Activated naive CD8-positive, alpha-beta T cell treated with anti-CD3 and anti-CD28 coated beads, Interleukin-2, amount 10 ng/mL, durations not matched to agents 7 days and 5 days (primary cell): ENCODE results near the gene NANOG. TPM values are rescaled to one million over a fixed set of nuclear protein-coding genes. Genes with fewer than 3 reads are reported as not detected.
"Not testable (repeated sequence)": the region's sequence is repeated elsewhere in the genome, so short reads cannot be mapped to it uniquely, and the experiment has no call there.

Experiments
- ATAC-seq: fragments of 150-1000 bp; cut with Tn5 transposase; one replicate; pipeline ENCODE4 v1.10.0; 2021; ENCODE audit warnings: low read depth, moderate library complexity
- POLR2A ChIA-PET: fragments of 350-600 bp; sonication (Branson Sonifier 250); formaldehyde crosslinking; loops from one replicate; lab custom pipeline; 2021; ENCODE audit warnings: antibody characterized with exemption; lab: Charles Lee
- DNase-seq: peaks from one replicate; pipeline ENCODE4 v3.0.0; 2021
- H3K27ac Mint-ChIP-seq: one replicate; pipeline ENCODE4 v1.8.0; 2022; ENCODE audit warnings: mild to moderate bottlenecking, mixed read lengths
- H3K27me3 Mint-ChIP-seq: one replicate; pipeline ENCODE4 v1.8.0; 2022; ENCODE audit warnings: mild to moderate bottlenecking, moderate library complexity, mixed read lengths
- H3K36me3 Mint-ChIP-seq: one replicate; pipeline ENCODE4 v1.8.0; 2021; ENCODE audit warnings: mild to moderate bottlenecking, mixed read lengths
- H3K4me1 Mint-ChIP-seq: one replicate; pipeline ENCODE4 v1.8.0; 2021; ENCODE audit warnings: mixed read lengths
- H3K4me3 Mint-ChIP-seq: one replicate; pipeline ENCODE4 v1.8.0; 2022; ENCODE audit warnings: mild to moderate bottlenecking, moderate library complexity, mixed read lengths
- H3K9me3 Mint-ChIP-seq: one replicate; pipeline ENCODE4 v1.8.0; 2021; ENCODE audit warnings: mixed read lengths
- total RNA-seq, 2 experiments: library from RNA; stranded (reverse); gene quantifications; one replicate each; pipeline ENCODE4 v1.2.3, GENCODE V29; 2021

The NANOG gene
- total RNA-seq, 2 experiments from 2014 or later = not detected

GRCh38 chr12:7833201-7833600 lies 44.0 kb downstream of the NANOG start:
- H3K27ac Mint-ChIP-seq, H3K4me1 Mint-ChIP-seq, H3K27me3 Mint-ChIP-seq, H3K36me3 Mint-ChIP-seq, H3K9me3 Mint-ChIP-seq, POLR2A ChIA-PET, DNase-seq, ATAC-seq, H3K4me3 Mint-ChIP-seq: not testable (repeated sequence)

- ATAC-seq (no peak), DNase-seq (no peak)
- POLR2A ChIA-PET = interaction anchor here (1.0 kb wide), 1 partner anchor 196 kb away, joined by 6 read pairs; no protein-coding TSS in a partner anchor
- H3K27me3 Mint-ChIP-seq = peaks cover 5% of the 10 kb centered on the region
- H3K36me3 Mint-ChIP-seq = no peaks in the 10 kb centered on the region
- peaks cover 6% of the 10 kb centered on the region for H3K4me1 Mint-ChIP-seq
- no peak overlapping the region for H3K27ac Mint-ChIP-seq
- no peak overlapping the region for H3K4me3 Mint-ChIP-seq
- no peaks in the 10 kb centered on the region for H3K9me3 Mint-ChIP-seq
Observed at GRCh38 chr12:7833831-7834230, 44.6 kb downstream of the NANOG start.

GRCh38 chr12:7834701-7835100 lies 45.5 kb downstream of the NANOG start:
- no peak overlapping the region for H3K4me3 Mint-ChIP-seq
- H3K36me3 Mint-ChIP-seq = no peaks in the 10 kb centered on the region
- POLR2A ChIA-PET = interaction anchor here (0.6 to 1.0 kb wide), 2 partner anchors 72 to 197 kb away, joined by 4 to 6 read pairs; no protein-coding TSS in a partner anchor

GRCh38 chr12:7835116-7835515 lies 45.9 kb downstream of the NANOG start:
- H3K36me3 Mint-ChIP-seq = no peaks in the 10 kb centered on the region
- H3K27ac Mint-ChIP-seq = no peak overlapping the region
- peaks cover 5% of the 10 kb centered on the region for H3K27me3 Mint-ChIP-seq
- DNase-seq (no peak), ATAC-seq (no peak)
- H3K4me1 Mint-ChIP-seq = peaks cover 6% of the 10 kb centered on the region
- no peak overlapping the region for H3K4me3 Mint-ChIP-seq
- POLR2A ChIA-PET = no interaction called here
- H3K9me3 Mint-ChIP-seq = no peaks in the 10 kb centered on the region

More at GRCh38 chr12:7834701-7835100, 45.5 kb downstream of the NANOG start:
- Mint-ChIP-seq H3K9me3 (no peaks in the 10 kb centered on the region), H3K27ac (no peak overlapping the region), H3K27me3 (peaks cover 5% of the 10 kb centered on the region), H3K4me1 (peaks cover 6% of the 10 kb centered on the region)
- no peak for DNase-seq
- no peak for ATAC-seq

- Mint-ChIP-seq H3K4me3 (no peak overlapping the region), H3K9me3 (no peaks in the 10 kb centered on the region), H3K4me1 (peaks cover 6% of the 10 kb centered on the region), H3K36me3 (no peaks in the 10 kb centered on the region), H3K27me3 (peaks cover 5% of the 10 kb centered on the region), H3K27ac (no peak overlapping the region)
- ATAC-seq (no peak), DNase-seq (no peak)
- POLR2A ChIA-PET = no interaction called here
Observed at GRCh38 chr12:7835766-7836165, 46.6 kb downstream of the NANOG start.

GRCh38 chr12:7837366-7837765 lies 48.2 kb downstream of the NANOG start:
- H3K4me3 Mint-ChIP-seq = no peak overlapping the region
- no peaks in the 10 kb centered on the region for H3K36me3 Mint-ChIP-seq
- peaks cover 1% of the 10 kb centered on the region for H3K4me1 Mint-ChIP-seq
- ATAC-seq (no peak), DNase-seq (no peak)
- POLR2A ChIA-PET = no interaction called here
- H3K27me3 Mint-ChIP-seq = peaks cover 11% of the 10 kb centered on the region
- no peak overlapping the region for H3K27ac Mint-ChIP-seq
- H3K9me3 Mint-ChIP-seq = no peaks in the 10 kb centered on the region

- ATAC-seq, H3K4me1 Mint-ChIP-seq, H3K9me3 Mint-ChIP-seq, H3K36me3 Mint-ChIP-seq, H3K27ac Mint-ChIP-seq, POLR2A ChIA-PET, H3K4me3 Mint-ChIP-seq, DNase-seq: not testable (repeated sequence)
- H3K27me3 Mint-ChIP-seq = peaks cover 16% of the 10 kb centered on the region
Observed at GRCh38 chr12:7839226-7839625, 50.0 kb downstream of the NANOG start.

GRCh38 chr12:7839848-7840247 lies 50.6 kb downstream of the NANOG start:
- H3K27ac Mint-ChIP-seq, H3K36me3 Mint-ChIP-seq, POLR2A ChIA-PET, H3K4me3 Mint-ChIP-seq, H3K9me3 Mint-ChIP-seq, H3K4me1 Mint-ChIP-seq, ATAC-seq, DNase-seq: not testable (repeated sequence)
- peaks cover 17% of the 10 kb centered on the region for H3K27me3 Mint-ChIP-seq

GRCh38 chr12:7842444-7842843 lies 53.2 kb downstream of the NANOG start:
- H3K27ac Mint-ChIP-seq, H3K36me3 Mint-ChIP-seq, DNase-seq, H3K4me3 Mint-ChIP-seq, H3K9me3 Mint-ChIP-seq, ATAC-seq, H3K4me1 Mint-ChIP-seq, POLR2A ChIA-PET: not testable (repeated sequence)
- H3K27me3 Mint-ChIP-seq = peaks cover 16% of the 10 kb centered on the region

GRCh38 chr12:7843149-7843548 lies 53.9 kb downstream of the NANOG start:
- peak overlapping the region; percentile 48 for H3K4me3 Mint-ChIP-seq
- H3K36me3 Mint-ChIP-seq, H3K4me1 Mint-ChIP-seq, H3K9me3 Mint-ChIP-seq, POLR2A ChIA-PET, DNase-seq: not testable (repeated sequence)
- H3K27ac Mint-ChIP-seq = peak overlapping the region; percentile 79
- ATAC-seq = peak; percentile 37
- H3K27me3 Mint-ChIP-seq = peaks cover 17% of the 10 kb centered on the region

- peaks cover 21% of the 10 kb centered on the region for H3K27me3 Mint-ChIP-seq
- DNase-seq, H3K36me3 Mint-ChIP-seq, H3K4me1 Mint-ChIP-seq, POLR2A ChIA-PET, H3K9me3 Mint-ChIP-seq: not testable (repeated sequence)
- peak; percentile 90 for ATAC-seq
- H3K4me3 Mint-ChIP-seq = peak overlapping the region; percentile 60
- H3K27ac Mint-ChIP-seq = peak overlapping the region; percentile 75
Observed at GRCh38 chr12:7843583-7843982, 54.4 kb downstream of the NANOG start.

GRCh38 chr12:7844116-7844515 lies 54.9 kb downstream of the NANOG start:
- Mint-ChIP-seq H3K36me3 (peaks cover 3% of the 10 kb centered on the region), H3K4me3 (no peak overlapping the region), H3K9me3 (no peaks in the 10 kb centered on the region), H3K27me3 (peaks cover 21% of the 10 kb centered on the region), H3K4me1 (peaks cover 7% of the 10 kb centered on the region), H3K27ac (no peak overlapping the region)
- DNase-seq (no peak), ATAC-seq (no peak)
- POLR2A ChIA-PET = no interaction called here

GRCh38 chr12:7847226-7848097 lies 58.3 kb downstream of the NANOG start:
- H3K9me3 Mint-ChIP-seq, ATAC-seq, H3K4me1 Mint-ChIP-seq, H3K4me3 Mint-ChIP-seq, H3K27ac Mint-ChIP-seq, H3K36me3 Mint-ChIP-seq, POLR2A ChIA-PET, DNase-seq: not testable (repeated sequence)
- peaks cover 33% of the 10 kb centered on the region for H3K27me3 Mint-ChIP-seq

- ATAC-seq, H3K4me1 Mint-ChIP-seq, DNase-seq, H3K9me3 Mint-ChIP-seq, H3K4me3 Mint-ChIP-seq, POLR2A ChIA-PET, H3K36me3 Mint-ChIP-seq, H3K27ac Mint-ChIP-seq: not testable (repeated sequence)
- peaks cover 36% of the 10 kb centered on the region for H3K27me3 Mint-ChIP-seq
Observed at GRCh38 chr12:7848098-7848422, 58.9 kb downstream of the NANOG start.
